ENCODE data around the gene C5AR1.
"Not testable (repeated sequence)": the region's sequence is repeated elsewhere in the genome, so short reads cannot be mapped to it uniquely, and the experiment has no call there.

C5AR1 gene

DNA sequence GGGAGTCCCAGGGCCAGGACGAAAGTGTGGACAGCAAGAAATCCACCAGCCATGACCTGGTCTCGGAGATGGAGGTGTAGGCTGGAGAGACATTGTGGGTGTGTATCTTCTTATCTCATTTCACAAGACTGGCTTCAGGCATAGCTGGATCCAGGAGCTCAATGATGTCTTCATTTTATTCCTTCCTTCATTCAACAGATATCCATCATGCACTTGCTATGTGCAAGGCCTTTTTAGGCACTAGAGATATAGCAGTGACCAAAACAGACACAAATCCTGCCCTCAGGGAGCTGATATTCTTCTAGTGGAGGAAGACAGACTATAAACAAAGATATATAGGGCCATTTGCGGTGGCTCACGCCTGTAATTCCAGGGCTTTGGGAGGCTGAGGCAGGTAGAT lies 32.1 kb downstream of the C5AR1 start:
- H2BK5ac ChIP-seq (ENCODE audit: low read depth, low read length, poor library complexity), result no peak overlapping the region
- no peaks in the 10 kb centered on the region for H3K79me2 ChIP-seq (ENCODE audit: control insufficient read depth, insufficient read depth, low read length, poor library complexity)
- no peak overlapping the region for H3K4ac ChIP-seq (ENCODE audit: low read depth, low read length)
- H3K4me3 ChIP-seq (ENCODE audit: low read depth, low read length), result no peak overlapping the region
- H3K9ac ChIP-seq (ENCODE audit: low read length), result no peak overlapping the region
- H3K27ac ChIP-seq (ENCODE audit: low read depth, low read length), result no peak overlapping the region
- H3K18ac ChIP-seq (ENCODE audit: low read length), result no peak overlapping the region
- no peak for DNase-seq
- H4K8ac ChIP-seq (ENCODE audit: low read depth, low read length), result no peak overlapping the region
- no peak overlapping the region for H3K4me2 ChIP-seq (ENCODE audit: low read length)
- no peaks in the 10 kb centered on the region for H3K27me3 ChIP-seq (ENCODE audit: insufficient read depth, low read length)
- H2AK5ac ChIP-seq (ENCODE audit: low read length), result no peak overlapping the region
- H2BK120ac ChIP-seq (ENCODE audit: insufficient read depth, low read length, poor library complexity), result no peak overlapping the region
- no peak overlapping the region for H3K23ac ChIP-seq (ENCODE audit: low read length)
- WGBS (ENCODE audit: extremely low coverage, insufficient coverage, insufficient read length), result no CpG with 5 or more reads among the region's 4 CpGs
- H4K91ac ChIP-seq (ENCODE audit: low read depth, low read length), result no peak overlapping the region
- H3K79me1 ChIP-seq (ENCODE audit: low read length), result no peaks in the 10 kb centered on the region
- H3K14ac ChIP-seq (ENCODE audit: low read length), result no peak overlapping the region
- H3K36me3 ChIP-seq (ENCODE audit: control insufficient read depth in 1 of 2, insufficient read depth in 2 of 2, low read length in 2 of 2), result no peaks in the 10 kb centered on the region
- H2BK12ac ChIP-seq (ENCODE audit: low read length), result no peak overlapping the region
- H4K12ac ChIP-seq (ENCODE audit: low read depth, low read length), result no peak overlapping the region
- no peak overlapping the region for H2AFZ ChIP-seq (ENCODE audit: insufficient read depth, low read length, poor library complexity)
- no peaks in the 10 kb centered on the region for H3K4me1 ChIP-seq (ENCODE audit: control insufficient read depth in 1 of 2, insufficient read depth in 2 of 2, low read length in 2 of 2)
- no peaks in the 10 kb centered on the region for H3K9me3 ChIP-seq (ENCODE audit: insufficient read depth, low read depth, low read length)

DNA sequence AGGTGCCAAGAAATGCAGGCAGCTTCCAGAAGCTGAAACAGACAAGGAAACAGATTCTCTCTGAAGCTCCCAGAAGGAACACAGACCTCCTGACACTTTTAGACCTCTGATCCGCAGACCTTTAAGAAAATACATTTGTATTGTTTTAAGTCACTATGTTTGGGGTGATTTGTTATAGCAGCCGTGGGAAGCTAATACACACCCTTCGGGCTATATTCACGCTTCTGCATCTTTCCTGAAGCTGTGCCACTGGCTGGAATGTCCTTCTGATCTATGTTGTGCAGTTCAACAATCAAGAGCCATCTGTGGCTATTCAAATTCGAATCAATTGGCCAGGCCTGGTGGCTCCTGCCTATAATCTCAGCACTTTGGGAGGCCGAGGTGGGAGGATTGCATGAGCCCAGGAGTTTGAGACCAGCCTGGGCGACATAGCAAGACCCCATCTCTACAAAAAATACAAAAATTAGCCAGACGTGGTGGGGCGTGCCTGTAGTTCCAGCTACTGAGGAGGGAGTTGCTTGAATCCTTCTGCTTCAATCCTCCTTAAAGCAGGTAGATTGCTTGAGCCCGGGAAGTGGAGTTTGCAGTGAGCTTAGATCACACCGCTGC lies 33.6 kb downstream of the C5AR1 start:
- no peak overlapping the region for H4K12ac ChIP-seq (ENCODE audit: low read depth, low read length)
- H3K79me1 ChIP-seq (ENCODE audit: low read length), result no peaks in the 10 kb centered on the region
- H3K9me3 ChIP-seq (ENCODE audit: insufficient read depth, low read depth, low read length), result no peaks in the 10 kb centered on the region
- H3K14ac ChIP-seq (ENCODE audit: low read length), result no peak overlapping the region
- no peaks in the 10 kb centered on the region for H3K36me3 ChIP-seq (ENCODE audit: control insufficient read depth in 1 of 2, insufficient read depth in 2 of 2, low read length in 2 of 2)
- H4K91ac ChIP-seq (ENCODE audit: low read depth, low read length), result no peak overlapping the region
- no peak overlapping the region for H3K23ac ChIP-seq (ENCODE audit: low read length)
- H3K4me1 ChIP-seq (ENCODE audit: control insufficient read depth in 1 of 2, insufficient read depth in 2 of 2, low read length in 2 of 2), result no peaks in the 10 kb centered on the region
- H2BK12ac ChIP-seq (ENCODE audit: low read length), result no peak overlapping the region
- H3K9ac ChIP-seq (ENCODE audit: low read length), result no peak overlapping the region
- no peak overlapping the region for H2AFZ ChIP-seq (ENCODE audit: insufficient read depth, low read length, poor library complexity)
- no peak overlapping the region for H3K4me2 ChIP-seq (ENCODE audit: low read length)
- H4K8ac ChIP-seq (ENCODE audit: low read depth, low read length), result no peak overlapping the region
- WGBS (ENCODE audit: extremely low coverage, insufficient coverage, insufficient read length), result no CpG with 5 or more reads among the region's 11 CpGs
- no peak overlapping the region for H2AK5ac ChIP-seq (ENCODE audit: low read length)
- no peak for DNase-seq
- H3K79me2 ChIP-seq (ENCODE audit: control insufficient read depth, insufficient read depth, low read length, poor library complexity), result no peaks in the 10 kb centered on the region
- H3K4me3 ChIP-seq (ENCODE audit: low read depth, low read length), result no peak overlapping the region
- H3K27me3 ChIP-seq (ENCODE audit: insufficient read depth, low read length), result no peaks in the 10 kb centered on the region
- H2BK5ac ChIP-seq (ENCODE audit: low read depth, low read length, poor library complexity), result no peak overlapping the region
- no peak overlapping the region for H3K18ac ChIP-seq (ENCODE audit: low read length)
- no peak overlapping the region for H3K4ac ChIP-seq (ENCODE audit: low read depth, low read length)
- H2BK120ac ChIP-seq (ENCODE audit: insufficient read depth, low read length, poor library complexity), result no peak overlapping the region
- no peak overlapping the region for H3K27ac ChIP-seq (ENCODE audit: low read depth, low read length)

DNA sequence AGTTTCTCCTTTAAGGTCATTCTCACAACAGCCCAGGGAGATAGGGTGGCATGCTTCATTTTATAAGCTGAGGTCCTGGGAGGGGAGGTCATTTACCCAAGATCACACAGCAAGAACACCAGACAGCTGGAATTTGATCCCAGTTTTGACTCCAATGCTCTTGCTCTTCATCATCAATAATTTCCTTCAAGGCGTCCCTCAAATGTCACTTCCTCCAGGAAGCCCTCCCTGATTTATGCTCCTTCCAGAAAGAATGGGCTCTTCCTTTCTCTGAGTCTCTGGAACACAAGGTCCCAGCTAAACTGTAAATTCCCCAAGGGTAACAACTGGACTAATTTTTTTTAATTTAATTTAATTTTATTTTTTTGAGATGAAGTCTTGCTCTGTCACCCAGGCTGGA lies 34.8 kb downstream of the C5AR1 start:
- DNase-seq, result no peak
- H2BK120ac ChIP-seq (ENCODE audit: insufficient read depth, low read length, poor library complexity), result no peak overlapping the region
- no peak overlapping the region for H3K18ac ChIP-seq (ENCODE audit: low read length)
- no peak overlapping the region for H3K4ac ChIP-seq (ENCODE audit: low read depth, low read length)
- no peak overlapping the region for H3K27ac ChIP-seq (ENCODE audit: low read depth, low read length)
- no peak overlapping the region for H3K4me2 ChIP-seq (ENCODE audit: low read length)
- H3K14ac ChIP-seq (ENCODE audit: low read length), result no peak overlapping the region
- no peak overlapping the region for H3K4me3 ChIP-seq (ENCODE audit: low read depth, low read length)
- H3K9me3 ChIP-seq (ENCODE audit: insufficient read depth, low read depth, low read length), result no peaks in the 10 kb centered on the region
- H3K23ac ChIP-seq (ENCODE audit: low read length), result no peak overlapping the region
- no peak overlapping the region for H2BK5ac ChIP-seq (ENCODE audit: low read depth, low read length, poor library complexity)
- H3K4me1 ChIP-seq (ENCODE audit: control insufficient read depth in 1 of 2, insufficient read depth in 2 of 2, low read length in 2 of 2), result no peaks in the 10 kb centered on the region
- H3K79me2 ChIP-seq (ENCODE audit: control insufficient read depth, insufficient read depth, low read length, poor library complexity), result peaks cover 2% of the 10 kb centered on the region
- no peak overlapping the region for H4K12ac ChIP-seq (ENCODE audit: low read depth, low read length)
- no peak overlapping the region for H2BK12ac ChIP-seq (ENCODE audit: low read length)
- no peak overlapping the region for H4K91ac ChIP-seq (ENCODE audit: low read depth, low read length)
- H3K36me3 ChIP-seq (ENCODE audit: control insufficient read depth in 1 of 2, insufficient read depth in 2 of 2, low read length in 2 of 2), result no peaks in the 10 kb centered on the region
- H4K8ac ChIP-seq (ENCODE audit: low read depth, low read length), result no peak overlapping the region
- H2AK5ac ChIP-seq (ENCODE audit: low read length), result no peak overlapping the region
- no CpG with 5 or more reads among the region's 1 CpG for WGBS (ENCODE audit: extremely low coverage, insufficient coverage, insufficient read length)
- no peaks in the 10 kb centered on the region for H3K27me3 ChIP-seq (ENCODE audit: insufficient read depth, low read length)
- peaks cover 3% of the 10 kb centered on the region for H3K79me1 ChIP-seq (ENCODE audit: low read length)
- no peak overlapping the region for H3K9ac ChIP-seq (ENCODE audit: low read length)
- no peak overlapping the region for H2AFZ ChIP-seq (ENCODE audit: insufficient read depth, low read length, poor library complexity)

DNA sequence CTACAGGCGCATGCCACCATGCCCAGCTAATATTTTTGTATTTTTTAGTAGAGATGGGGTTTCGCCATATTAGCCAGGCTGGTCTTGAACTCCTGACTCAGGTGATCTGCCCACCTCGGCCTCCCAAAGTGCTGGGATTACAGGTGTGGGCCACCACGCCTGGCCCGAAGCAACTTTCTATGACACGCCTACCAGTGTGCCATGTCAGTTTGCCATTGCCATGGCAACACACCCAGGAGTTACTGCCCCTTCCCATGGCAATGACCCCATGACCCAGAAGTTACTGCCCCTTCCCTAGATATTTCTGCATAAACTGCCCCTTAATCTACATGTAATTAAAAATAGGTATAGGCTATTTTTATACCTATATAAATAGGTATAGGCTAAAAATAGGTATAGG lies 36.4 kb downstream of the C5AR1 start:
- H3K27ac ChIP-seq (ENCODE audit: low read depth, low read length); H3K79me1 ChIP-seq (ENCODE audit: low read length); H2AK5ac ChIP-seq (ENCODE audit: low read length); H3K4ac ChIP-seq (ENCODE audit: low read depth, low read length); H2AFZ ChIP-seq (ENCODE audit: insufficient read depth, low read length, poor library complexity); H3K9me3 ChIP-seq (ENCODE audit: insufficient read depth, low read depth, low read length); H4K12ac ChIP-seq (ENCODE audit: low read depth, low read length); H3K27me3 ChIP-seq (ENCODE audit: insufficient read depth, low read length); H4K91ac ChIP-seq (ENCODE audit: low read depth, low read length); H3K9ac ChIP-seq (ENCODE audit: low read length); H3K18ac ChIP-seq (ENCODE audit: low read length); H3K4me3 ChIP-seq (ENCODE audit: low read depth, low read length); H3K4me2 ChIP-seq (ENCODE audit: low read length); H2BK5ac ChIP-seq (ENCODE audit: low read depth, low read length, poor library complexity); H3K79me2 ChIP-seq (ENCODE audit: control insufficient read depth, insufficient read depth, low read length, poor library complexity); H3K14ac ChIP-seq (ENCODE audit: low read length); H2BK120ac ChIP-seq (ENCODE audit: insufficient read depth, low read length, poor library complexity); H3K4me1 ChIP-seq (ENCODE audit: control insufficient read depth in 1 of 2, insufficient read depth in 2 of 2, low read length in 2 of 2); H2BK12ac ChIP-seq (ENCODE audit: low read length); DNase-seq; H3K36me3 ChIP-seq (ENCODE audit: control insufficient read depth in 1 of 2, insufficient read depth in 2 of 2, low read length in 2 of 2); H3K23ac ChIP-seq (ENCODE audit: low read length); H4K8ac ChIP-seq (ENCODE audit: low read depth, low read length): not testable (repeated sequence)
- no CpG with 5 or more reads among the region's 6 CpGs for WGBS (ENCODE audit: extremely low coverage, insufficient coverage, insufficient read length)
